ENCODE results near the gene CCNJL.
"Not testable (repeated sequence)": the region's sequence is repeated elsewhere in the genome, so short reads cannot be mapped to it uniquely, and the experiment has no call there.

The CCNJL gene

GRCh38 chr5:160349249-160349934, 37.0 kb upstream of the CCNJL start:
- TF ChIP-seq CTCF (IDR thresholded peaks at IDR 0.05; ENCODE audit: control insufficient read depth, extremely low read depth, insufficient read depth) = no peak
- no peak for DNase-seq (ENCODE audit: low read depth)
- H3K4me3 ChIP-seq (ENCODE audit: low read depth, low read length) = no peak overlapping the region

GRCh38 chr5:160348080-160348479, 35.7 kb upstream of the CCNJL start:
- no peak overlapping the region for H3K4me3 ChIP-seq (ENCODE audit: low read depth, low read length)
- no peak for DNase-seq (ENCODE audit: low read depth)
- no peak for TF ChIP-seq CTCF (IDR thresholded peaks at IDR 0.05; ENCODE audit: control insufficient read depth, extremely low read depth, insufficient read depth)

GRCh38 chr5:160347448-160347847, 35.1 kb upstream of the CCNJL start:
- H3K4me3 ChIP-seq (ENCODE audit: low read depth, low read length) = no peak overlapping the region
- no peak for TF ChIP-seq CTCF (IDR thresholded peaks at IDR 0.05; ENCODE audit: control insufficient read depth, extremely low read depth, insufficient read depth)
- no peak for DNase-seq (ENCODE audit: low read depth)

GRCh38 chr5:160342413-160342941, 30.1 kb upstream of the CCNJL start:
- H3K4me3 ChIP-seq (ENCODE audit: low read depth, low read length) = no peak overlapping the region
- DNase-seq (ENCODE audit: low read depth) = no peak
- no peak for TF ChIP-seq CTCF (IDR thresholded peaks at IDR 0.05; ENCODE audit: control insufficient read depth, extremely low read depth, insufficient read depth)

GRCh38 chr5:160341309-160341870, 29.0 kb upstream of the CCNJL start:
- H3K4me3 ChIP-seq (ENCODE audit: low read depth, low read length) = no peak overlapping the region
- no peak for TF ChIP-seq CTCF (IDR thresholded peaks at IDR 0.05; ENCODE audit: control insufficient read depth, extremely low read depth, insufficient read depth)

GRCh38 chr5:160340513-160340912, 28.1 kb upstream of the CCNJL start:
- not testable (repeated sequence) for H3K4me3 ChIP-seq (ENCODE audit: low read depth, low read length); DNase-seq (ENCODE audit: low read depth)

More at GRCh38 chr5:160341309-160341870, 29.0 kb upstream of the CCNJL start:
- DNase-seq (ENCODE audit: low read depth) = no peak

GRCh38 chr5:160339406-160340130, 27.2 kb upstream of the CCNJL start:
- no peak overlapping the region for H3K4me3 ChIP-seq (ENCODE audit: low read depth, low read length)
- TF ChIP-seq CTCF (IDR thresholded peaks at IDR 0.05; ENCODE audit: control insufficient read depth, extremely low read depth, insufficient read depth) = no peak
- DNase-seq (ENCODE audit: low read depth) = no peak

- not testable (repeated sequence) for H3K4me3 ChIP-seq (ENCODE audit: low read depth, low read length); DNase-seq (ENCODE audit: low read depth)
Measured at GRCh38 chr5:160334716-160335115, 22.4 kb upstream of the CCNJL start.
